HEK293 (cell line): ENCODE results near the gene DIS3L2.

Experiments
- SP2 ChIP-seq: fragments of 450-650 bp; formaldehyde crosslinking; IDR thresholded peaks from 2 replicates; pipeline ENCODE4 v1.5.1; 2016; ENCODE audit warnings: missing biosample characterization, missing genetic modification characterization
- ZBTB1 ChIP-seq: fragments of 450-650 bp; formaldehyde crosslinking; IDR thresholded peaks from 2 replicates; pipeline ENCODE4 v1.5.1; 2016; ENCODE audit warnings: missing biosample characterization, missing genetic modification characterization
- ZNF121 ChIP-seq: fragments of 450-650 bp; formaldehyde crosslinking; IDR thresholded peaks from 2 replicates; pipeline ENCODE4 v1.5.1; 2016; ENCODE audit warnings: missing biosample characterization, missing genetic modification characterization
- ZNF138 ChIP-seq: fragments of 450-650 bp; formaldehyde crosslinking; IDR thresholded peaks from 2 replicates; pipeline ENCODE4 v1.5.1; 2016; ENCODE audit warnings: missing biosample characterization, missing genetic modification characterization, borderline replicate concordance
- ZNF221 ChIP-seq: fragments of 450-650 bp; formaldehyde crosslinking; IDR thresholded peaks from 2 replicates; pipeline ENCODE4 v1.5.1; 2017; ENCODE audit warnings: missing biosample characterization, missing genetic modification characterization, borderline replicate concordance
- ZNF24 ChIP-seq: fragments of 450-650 bp; formaldehyde crosslinking; IDR thresholded peaks from 2 replicates; pipeline ENCODE4 v1.5.1; 2016; ENCODE audit warnings: missing biosample characterization, missing genetic modification characterization
- ZNF274 ChIP-seq, 2 experiments: fragments of 200-500 bp in 1 of 2; fragments of 450-650 bp in 1 of 2; sonication (Bioruptor generic) in 1 of 2; formaldehyde crosslinking in 1 of 2; IDR thresholded peaks; 2 replicates each; pipeline versions ENCODE4 v1.5.1 to v1.6.1; 2014 to 2016; ENCODE audit warnings: borderline replicate concordance in 1 of 2, inconsistent platforms in 1 of 2, low read length in 1 of 2, missing biosample characterization in 1 of 2, missing genetic modification characterization in 1 of 2
- ZNF843 ChIP-seq: fragments of 450-650 bp; formaldehyde crosslinking; IDR thresholded peaks from 2 replicates; pipeline ENCODE4 v1.5.1; 2016; ENCODE audit warnings: missing biosample characterization, missing genetic modification characterization
- TF ChIP-seq, protein P1 (sequence below): fragments of 450-650 bp; formaldehyde crosslinking; IDR thresholded peaks from 2 replicates; pipeline ENCODE4 v1.5.1; 2016; ENCODE audit warnings: missing biosample characterization, missing genetic modification characterization
- TF ChIP-seq, protein P2 (sequence below): fragments of 450-650 bp; formaldehyde crosslinking; IDR thresholded peaks from 2 replicates; pipeline ENCODE4 v1.5.1; 2016; ENCODE audit warnings: missing biosample characterization, missing genetic modification characterization
- TF ChIP-seq, protein P3 (sequence below): fragments of 450-650 bp; formaldehyde crosslinking; IDR thresholded peaks from 2 replicates; pipeline ENCODE4 v1.5.1; 2016; ENCODE audit warnings: missing biosample characterization, missing genetic modification characterization

DNA sequence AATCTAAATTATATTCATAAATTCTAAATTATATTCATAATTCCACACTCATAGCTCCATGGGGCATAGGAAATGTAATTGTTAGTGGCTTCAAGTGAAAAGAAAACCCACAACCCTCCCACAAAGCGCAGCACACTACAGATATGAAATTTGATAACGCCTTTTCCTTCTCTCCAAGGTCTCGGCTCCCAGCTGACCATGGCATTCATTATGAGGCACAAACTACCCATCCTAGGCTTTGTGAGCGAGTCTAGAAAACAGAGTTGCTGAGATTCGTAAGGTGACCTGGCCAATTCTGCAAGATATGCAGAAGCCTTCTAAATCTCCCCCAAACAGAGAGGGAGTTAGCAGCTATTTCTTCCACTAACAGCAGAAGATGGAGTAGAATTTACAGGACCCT is 40.7 kb upstream of the DIS3L2 start:
- TF ChIP-seq ZNF121 (tag by site-specific recombination) (no peak), ZNF843 (no peak), ZNF221 (tag by site-specific recombination) (no peak), ZBTB1 (no peak), ZNF138 (tag by site-specific recombination) (no peak), ZNF274 (IDR thresholded peaks at IDR 0.05; ENCODE audit: low read length) (no peak), ZNF274 (tag by site-specific recombination; IDR thresholded peaks at IDR 0.05; ENCODE audit: borderline replicate concordance) (no peak), ZNF24 (tag by site-specific recombination) (no peak), SP2 (tag by site-specific recombination) (no peak)
- TF ChIP-seq, protein P1, sequence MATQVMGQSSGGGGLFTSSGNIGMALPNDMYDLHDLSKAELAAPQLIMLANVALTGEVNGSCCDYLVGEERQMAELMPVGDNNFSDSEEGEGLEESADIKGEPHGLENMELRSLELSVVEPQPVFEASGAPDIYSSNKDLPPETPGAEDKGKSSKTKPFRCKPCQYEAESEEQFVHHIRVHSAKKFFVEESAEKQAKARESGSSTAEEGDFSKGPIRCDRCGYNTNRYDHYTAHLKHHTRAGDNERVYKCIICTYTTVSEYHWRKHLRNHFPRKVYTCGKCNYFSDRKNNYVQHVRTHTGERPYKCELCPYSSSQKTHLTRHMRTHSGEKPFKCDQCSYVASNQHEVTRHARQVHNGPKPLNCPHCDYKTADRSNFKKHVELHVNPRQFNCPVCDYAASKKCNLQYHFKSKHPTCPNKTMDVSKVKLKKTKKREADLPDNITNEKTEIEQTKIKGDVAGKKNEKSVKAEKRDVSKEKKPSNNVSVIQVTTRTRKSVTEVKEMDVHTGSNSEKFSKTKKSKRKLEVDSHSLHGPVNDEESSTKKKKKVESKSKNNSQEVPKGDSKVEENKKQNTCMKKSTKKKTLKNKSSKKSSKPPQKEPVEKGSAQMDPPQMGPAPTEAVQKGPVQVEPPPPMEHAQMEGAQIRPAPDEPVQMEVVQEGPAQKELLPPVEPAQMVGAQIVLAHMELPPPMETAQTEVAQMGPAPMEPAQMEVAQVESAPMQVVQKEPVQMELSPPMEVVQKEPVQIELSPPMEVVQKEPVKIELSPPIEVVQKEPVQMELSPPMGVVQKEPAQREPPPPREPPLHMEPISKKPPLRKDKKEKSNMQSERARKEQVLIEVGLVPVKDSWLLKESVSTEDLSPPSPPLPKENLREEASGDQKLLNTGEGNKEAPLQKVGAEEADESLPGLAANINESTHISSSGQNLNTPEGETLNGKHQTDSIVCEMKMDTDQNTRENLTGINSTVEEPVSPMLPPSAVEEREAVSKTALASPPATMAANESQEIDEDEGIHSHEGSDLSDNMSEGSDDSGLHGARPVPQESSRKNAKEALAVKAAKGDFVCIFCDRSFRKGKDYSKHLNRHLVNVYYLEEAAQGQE (tag by site-specific recombination): no peak
- TF ChIP-seq, protein P2, sequence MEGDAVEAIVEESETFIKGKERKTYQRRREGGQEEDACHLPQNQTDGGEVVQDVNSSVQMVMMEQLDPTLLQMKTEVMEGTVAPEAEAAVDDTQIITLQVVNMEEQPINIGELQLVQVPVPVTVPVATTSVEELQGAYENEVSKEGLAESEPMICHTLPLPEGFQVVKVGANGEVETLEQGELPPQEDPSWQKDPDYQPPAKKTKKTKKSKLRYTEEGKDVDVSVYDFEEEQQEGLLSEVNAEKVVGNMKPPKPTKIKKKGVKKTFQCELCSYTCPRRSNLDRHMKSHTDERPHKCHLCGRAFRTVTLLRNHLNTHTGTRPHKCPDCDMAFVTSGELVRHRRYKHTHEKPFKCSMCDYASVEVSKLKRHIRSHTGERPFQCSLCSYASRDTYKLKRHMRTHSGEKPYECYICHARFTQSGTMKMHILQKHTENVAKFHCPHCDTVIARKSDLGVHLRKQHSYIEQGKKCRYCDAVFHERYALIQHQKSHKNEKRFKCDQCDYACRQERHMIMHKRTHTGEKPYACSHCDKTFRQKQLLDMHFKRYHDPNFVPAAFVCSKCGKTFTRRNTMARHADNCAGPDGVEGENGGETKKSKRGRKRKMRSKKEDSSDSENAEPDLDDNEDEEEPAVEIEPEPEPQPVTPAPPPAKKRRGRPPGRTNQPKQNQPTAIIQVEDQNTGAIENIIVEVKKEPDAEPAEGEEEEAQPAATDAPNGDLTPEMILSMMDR (tag by site-specific recombination): no peak
- TF ChIP-seq, protein P3, sequence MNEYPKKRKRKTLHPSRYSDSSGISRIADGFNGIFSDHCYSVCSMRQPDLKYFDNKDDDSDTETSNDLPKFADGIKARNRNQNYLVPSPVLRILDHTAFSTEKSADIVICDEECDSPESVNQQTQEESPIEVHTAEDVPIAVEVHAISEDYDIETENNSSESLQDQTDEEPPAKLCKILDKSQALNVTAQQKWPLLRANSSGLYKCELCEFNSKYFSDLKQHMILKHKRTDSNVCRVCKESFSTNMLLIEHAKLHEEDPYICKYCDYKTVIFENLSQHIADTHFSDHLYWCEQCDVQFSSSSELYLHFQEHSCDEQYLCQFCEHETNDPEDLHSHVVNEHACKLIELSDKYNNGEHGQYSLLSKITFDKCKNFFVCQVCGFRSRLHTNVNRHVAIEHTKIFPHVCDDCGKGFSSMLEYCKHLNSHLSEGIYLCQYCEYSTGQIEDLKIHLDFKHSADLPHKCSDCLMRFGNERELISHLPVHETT: no peak
